H1 (cell line): ENCODE data around the gene APP. TPM values are rescaled to one million over a fixed set of nuclear protein-coding genes. Genes with fewer than 3 reads are reported as not detected.

Experiments
- CTCF ChIA-PET: fragments of 300-600 bp; sonication (Branson Sonifier 250); formaldehyde crosslinking; loops from one replicate; lab custom pipeline; 2021; ENCODE audit not compliant: partially characterized antibody; lab: Charles Lee
- POLR2A ChIA-PET: fragments of 300-600 bp; sonication (Branson Sonifier 250); formaldehyde crosslinking; loops from one replicate; lab custom pipeline; 2021; ENCODE audit warnings: inconsistent platforms; ENCODE audit not compliant: partially characterized antibody; lab: Charles Lee
- DNase-seq, 2 experiments: peaks; one replicate each; pipeline versions ENCODE4 v3.0.0 to v3.0.0-alpha.2; 2010 to 2022; ENCODE audit warnings: low spot score in 2 of 2, low read depth in 1 of 2, mixed read lengths in 1 of 2
- FAIRE-seq: peaks from 2 replicates; lab custom pipeline; 2011; peaks lifted over from hg19 to GRCh38; lab: Jason Lieb, UNC
- H2AFZ ChIP-seq: 2 replicates; pipeline ENCODE4 v1.8.1; 2012; ENCODE audit warnings: low read length, inconsistent platforms
- H2AK5ac ChIP-seq: 2 replicates; pipeline ENCODE4 v1.6.1; 2013; ENCODE audit warnings: low read depth, low read length
- H2BK120ac ChIP-seq: replicated peaks from 2 replicates; pipeline ENCODE3; 2013; ENCODE audit warnings: low read depth, low read length, inconsistent platforms
- H2BK12ac ChIP-seq: 2 replicates; pipeline ENCODE4 v1.6.1; 2013; ENCODE audit warnings: low read depth, low read length
- H2BK15ac ChIP-seq: 2 replicates; pipeline ENCODE4 v1.6.1; 2013; ENCODE audit warnings: low read length
- H2BK20ac ChIP-seq: 2 replicates; pipeline ENCODE4 v1.6.1; 2013; ENCODE audit warnings: low read length
- H2BK5ac ChIP-seq: 2 replicates; pipeline ENCODE4 v1.6.1; 2013; ENCODE audit warnings: low read depth, low read length
- H3K14ac ChIP-seq: 2 replicates; pipeline ENCODE4 v1.6.1; 2013; ENCODE audit warnings: inconsistent platforms; ENCODE audit not compliant: insufficient read length
- H3K18ac ChIP-seq: 2 replicates; pipeline ENCODE4 v1.6.1; 2013; ENCODE audit warnings: low read length; ENCODE audit errors: extremely low read depth
- H3K23ac ChIP-seq: 2 replicates; pipeline ENCODE4 v1.6.1; 2013; ENCODE audit warnings: inconsistent platforms; ENCODE audit not compliant: insufficient read length
- H3K23me2 ChIP-seq: 2 replicates; pipeline ENCODE4 v1.6.1; 2013; ENCODE audit warnings: low read depth, low read length
- H3K27ac ChIP-seq: 2 replicates; pipeline ENCODE4 v1.6.1; 2011; ENCODE audit warnings: low read depth, low read length, inconsistent platforms
- H3K27me3 ChIP-seq, 4 experiments: replicated peaks in 1 of 4; 1 replicate in 1 of 4; 2 replicates in 3 of 4; pipeline versions ENCODE4 v1.6.1 to v1.8.1; 2011 to 2013; ENCODE audit warnings: low read length in 3 of 4, mild to moderate bottlenecking in 3 of 4, inconsistent platforms in 2 of 4, mixed read lengths in 2 of 4, moderate library complexity in 1 of 4; ENCODE audit not compliant: control insufficient read depth in 3 of 4, insufficient read depth in 3 of 4; ENCODE audit errors: extremely low read depth in 1 of 4
- H3K36me3 ChIP-seq, 4 experiments: 2 replicates each; pipeline versions ENCODE4 v1.6.1 to v1.8.1; 2011 to 2013; ENCODE audit warnings: mild to moderate bottlenecking in 4 of 4, low read length in 3 of 4, moderate library complexity in 2 of 4, control low read depth in 1 of 4, inconsistent platforms in 1 of 4; ENCODE audit not compliant: insufficient read depth in 4 of 4, control insufficient read depth in 2 of 4
- H3K4ac ChIP-seq: replicated peaks from 2 replicates; pipeline ENCODE3; 2013; ENCODE audit warnings: low read length, low read depth, mixed read lengths, inconsistent platforms; ENCODE audit not compliant: insufficient read length
- H3K4me1 ChIP-seq, 4 experiments: replicated peaks in 1 of 4; 1 replicate in 1 of 4; 2 replicates in 3 of 4; pipeline versions ENCODE4 v1.6.1 to v1.8.1; 2011 to 2013; ENCODE audit warnings: low read length in 3 of 4, inconsistent platforms in 2 of 4, mixed read lengths in 1 of 4; ENCODE audit not compliant: insufficient read depth in 4 of 4, control insufficient read depth in 3 of 4
- H3K4me2 ChIP-seq, 2 experiments: 2 replicates each; pipeline versions ENCODE4 v1.6.1 to v1.8.1; 2011 to 2013; ENCODE audit warnings: low read depth in 2 of 2, low read length in 2 of 2, control low read depth in 1 of 2, inconsistent platforms in 1 of 2, mild to moderate bottlenecking in 1 of 2; ENCODE audit not compliant: insufficient read depth in 1 of 2
- H3K4me3 ChIP-seq, 4 experiments: fragments of 200-600, 300-600 bp in 1 of 4; sonication (generic), shearing (Covaris generic), sonication (Bioruptor Twin) in 1 of 4; 2 replicates each; pipeline versions ENCODE4 v1.5.1 to v1.8.1; 2011 to 2016; ENCODE audit warnings: low read length in 4 of 4, low read depth in 3 of 4, control low read depth in 2 of 4, inconsistent platforms in 2 of 4, mild to moderate bottlenecking in 2 of 4, mixed read lengths in 1 of 4, moderate library complexity in 1 of 4; ENCODE audit not compliant: insufficient read depth in 2 of 4; ENCODE audit errors: extremely low read depth in 1 of 4
- H3K56ac ChIP-seq: replicated peaks from 2 replicates; pipeline ENCODE3; 2013; ENCODE audit warnings: low read depth, mild to moderate bottlenecking, mixed read lengths, low read length, inconsistent platforms; ENCODE audit not compliant: insufficient read length
- H3K79me1 ChIP-seq: 2 replicates; pipeline ENCODE4 v1.6.1; 2013; ENCODE audit warnings: low read depth, low read length, control low read depth
- H3K79me2 ChIP-seq, 2 experiments: 2 replicates each; pipeline versions ENCODE4 v1.6.1 to v1.8.1; 2012 to 2013; ENCODE audit warnings: low read length in 2 of 2, mild to moderate bottlenecking in 2 of 2, inconsistent platforms in 1 of 2; ENCODE audit not compliant: insufficient read depth in 2 of 2, control insufficient read depth in 1 of 2
- H3K9ac ChIP-seq, 4 experiments: replicated peaks in 1 of 4; 1 replicate in 1 of 4; 2 replicates in 3 of 4; pipeline versions ENCODE4 v1.6.1 to v1.8.1; 2011 to 2013; ENCODE audit warnings: low read depth in 3 of 4, low read length in 3 of 4, control low read depth in 2 of 4, mild to moderate bottlenecking in 2 of 4, moderate library complexity in 2 of 4, inconsistent platforms in 1 of 4; ENCODE audit errors: extremely low read depth in 1 of 4
- H3K9me3 ChIP-seq, 2 experiments: 2 replicates each; pipeline versions ENCODE4 v1.6.1 to v1.8.1; 2012 to 2013; ENCODE audit warnings: mild to moderate bottlenecking in 2 of 2, moderate library complexity in 2 of 2, control low read depth in 1 of 2, inconsistent platforms in 1 of 2, low read depth in 1 of 2, low read length in 1 of 2, mixed read lengths in 1 of 2; ENCODE audit not compliant: insufficient read depth in 2 of 2
- H4K20me1 ChIP-seq, 2 experiments: replicated peaks in 1 of 2; 2 replicates each; pipeline versions ENCODE3 to v1.8.1; 2011 to 2013; ENCODE audit warnings: inconsistent platforms in 2 of 2, low read length in 2 of 2, mild to moderate bottlenecking in 1 of 2; ENCODE audit not compliant: insufficient read depth in 2 of 2, control insufficient read depth in 1 of 2
- H4K5ac ChIP-seq: 2 replicates; pipeline ENCODE4 v1.6.1; 2013; ENCODE audit warnings: low read length, low read depth, mixed read lengths, inconsistent platforms; ENCODE audit not compliant: insufficient read length
- H4K8ac ChIP-seq: 2 replicates; pipeline ENCODE4 v1.8.0; 2013; ENCODE audit warnings: mild to moderate bottlenecking, moderate library complexity, low read length, inconsistent platforms; ENCODE audit not compliant: insufficient read depth; ENCODE audit errors: extremely low read depth
- H4K91ac ChIP-seq: replicated peaks from 2 replicates; pipeline ENCODE3; 2013; ENCODE audit warnings: low read length, mixed read lengths, inconsistent platforms; ENCODE audit not compliant: insufficient read length
- RNF2 ChIP-seq: fragments of 200-900, 300-1000 bp; sonication (generic); IDR thresholded peaks from 2 replicates; pipeline ENCODE4 v1.7.1; 2016; ENCODE audit warnings: borderline replicate concordance, low read depth, mild to moderate bottlenecking, antibody characterized with exemption, low read length; ENCODE audit not compliant: poor library complexity, severe bottlenecking; ENCODE audit errors: missing control alignments
- SP1 ChIP-seq: IDR thresholded peaks from 2 replicates; pipeline ENCODE4 v1.6.1; 2011; ENCODE audit warnings: low read depth, low read length
- WGBS, 2 experiments: shearing (Covaris generic) in 1 of 2; methylation state at CpG; one replicate each; pipeline versions ENCODE4 v1.1.6 to v1.1.7; 2013 to 2015; ENCODE audit warnings: low lambda C conversion rate in 2 of 2, mixed read lengths in 2 of 2, inconsistent platforms in 1 of 2, low coverage in 1 of 2, missing lambda C conversion rate in 1 of 2; ENCODE audit not compliant: insufficient replicate concordance in 2 of 2, insufficient coverage in 1 of 2, insufficient read length in 1 of 2; ENCODE audit errors: extremely low coverage in 1 of 2, missing lambda C conversion rate in 1 of 2; 5-methylcytosine and 5-hydroxymethylcytosine counted together
- polyA plus RNA-seq, 7 experiments: library from polyadenylated mRNA; depleted of rRNA in 3 of 7; stranded (reverse) in 5 of 7; unstranded in 2 of 7; fragments of >200 nt in 5 of 7; fragments of 200-250 nt in 2 of 7; gene quantifications; 1 replicate in 5 of 7; 2 replicates in 1 of 7; 4 replicates in 1 of 7; pipeline versions ENCODE4 v1.2.1 to v1.2.3, GENCODE V29; 2011 to 2013; ENCODE audit warnings: missing spikeins in 2 of 7, mixed read lengths in 2 of 7
- total RNA-seq: library from RNA; stranded (reverse); fragmentation: NEBNext Ultra II Directional; extraction: Animal tissue kit (Norgen Biotek cat#: 25700); gene quantifications from 2 replicates; pipeline ENCODE4 v1.2.1, GENCODE V29; 2021

The APP gene
- total and polyA plus RNA-seq, 2 of the 8 experiments (the other 6 are each of a cell fraction or from before 2014, with no cell fraction given): 375 to 551 TPM

- H4K8ac ChIP-seq: no peak overlapping the region
- CTCF ChIA-PET: interaction anchor here (0.5 kb wide), 1 partner anchor 44 kb away, joined by 3 read pairs; no protein-coding TSS in a partner anchor
- no peak overlapping the region for H3K27ac ChIP-seq
These were observed 186.0 kb downstream of the APP start for GRCh38 chr21:25984538-25984937.

More at GRCh38 chr21:25984538-25984937, 186.0 kb downstream of the APP start:
- H2BK12ac ChIP-seq: no peak overlapping the region
- no peak overlapping the region for H4K91ac ChIP-seq
- no peaks in the 10 kb centered on the region for H3K79me1 ChIP-seq
- no peak overlapping the region for H3K9ac ChIP-seq
- no peak overlapping the region for H3K18ac ChIP-seq
- H3K23me2 ChIP-seq: no peaks in the 10 kb centered on the region
- no peak overlapping the region for H2BK120ac ChIP-seq
- H3K4me3 ChIP-seq: no peak overlapping the region
- no peak overlapping the region for H2AK5ac ChIP-seq
- no peak overlapping the region for H4K5ac ChIP-seq
- no peaks in the 10 kb centered on the region for H3K9me3 ChIP-seq
- H3K27me3 ChIP-seq: no peaks in the 10 kb centered on the region
- H2AFZ ChIP-seq: no peak overlapping the region
- H3K4me2 ChIP-seq: no peak overlapping the region
- H2BK15ac ChIP-seq: no peak overlapping the region
- H3K14ac ChIP-seq: no peak overlapping the region
- no peak for TF ChIP-seq RNF2
- TF ChIP-seq SP1: no peak
- H4K20me1 ChIP-seq: no peaks in the 10 kb centered on the region
- FAIRE-seq (no peak), DNase-seq (no peak)
- no peak overlapping the region for H3K23ac ChIP-seq
- no peak overlapping the region for H3K56ac ChIP-seq
- WGBS, 2 experiments: 75% methylated on average over 1 of the region's 1 CpG; no CpG with 5 or more reads in 1 of the 2 experiments
- H3K4ac ChIP-seq: no peak overlapping the region
- H3K36me3 ChIP-seq: peaks cover 0 to 34% (median 19%) of the 10 kb centered on the region in 4 experiments; a peak in 5 of 8 replicates
- H3K79me2 ChIP-seq: peaks cover 0 to 7% of the 10 kb centered on the region in 2 experiments; a peak in 1 of 4 replicates
- no peak overlapping the region for H2BK5ac ChIP-seq
- H2BK20ac ChIP-seq: no peak overlapping the region
- POLR2A ChIA-PET: interaction anchor here (1.1 kb wide), 1 partner anchor 8 kb away, joined by 5 read pairs; no protein-coding TSS in a partner anchor
- peaks cover 0 to 13% (median 11%) of the 10 kb centered on the region in 4 experiments; a peak in 6 of 7 replicates for H3K4me1 ChIP-seq
